NCI-H748 treated with DMSO at 0.1 percent for 48 hours (cell line): ENCODE data around the gene RORC.
"Not testable (repeated sequence)": the region's sequence is repeated elsewhere in the genome, so short reads cannot be mapped to it uniquely, and the experiment has no call there.

ENCODE experiments used
- DNase-seq: peaks from one replicate; lab custom pipeline; 2025; lab: John Stamatoyannopoulos, UW

Gene RORC

DNA sequence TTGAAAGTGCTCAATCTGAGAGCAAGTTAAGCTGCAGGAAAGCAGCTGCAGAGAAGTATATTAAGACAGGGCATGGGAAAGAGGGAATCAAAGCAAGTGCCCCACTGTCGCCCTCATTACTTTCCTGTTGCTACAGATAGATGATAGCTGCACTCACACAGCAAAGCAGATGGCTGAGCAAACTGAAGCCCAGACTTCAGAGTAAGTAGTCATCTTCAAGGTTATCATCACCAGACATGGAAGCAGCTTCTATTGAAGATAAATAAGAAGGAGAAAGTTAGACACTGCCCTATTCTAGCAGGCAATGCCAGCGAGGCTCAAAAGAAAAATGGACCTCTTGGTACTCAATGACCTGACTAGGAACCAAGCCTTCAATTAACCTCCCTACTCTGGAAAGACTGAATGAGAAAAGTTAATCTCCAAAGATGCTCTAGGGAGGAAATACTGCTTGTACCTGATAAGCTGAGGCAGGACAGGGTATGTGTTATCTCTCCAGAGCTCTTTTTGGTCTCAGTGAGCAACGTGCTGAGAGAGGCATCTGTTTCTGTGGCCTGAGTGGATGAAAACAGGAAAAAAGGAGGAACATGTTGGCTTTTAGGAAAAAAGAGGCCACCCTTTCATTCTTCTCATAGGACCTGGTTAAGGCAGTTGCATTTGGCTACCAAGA is 57.2 kb downstream of the RORC start:
- no peak for DNase-seq

DNA sequence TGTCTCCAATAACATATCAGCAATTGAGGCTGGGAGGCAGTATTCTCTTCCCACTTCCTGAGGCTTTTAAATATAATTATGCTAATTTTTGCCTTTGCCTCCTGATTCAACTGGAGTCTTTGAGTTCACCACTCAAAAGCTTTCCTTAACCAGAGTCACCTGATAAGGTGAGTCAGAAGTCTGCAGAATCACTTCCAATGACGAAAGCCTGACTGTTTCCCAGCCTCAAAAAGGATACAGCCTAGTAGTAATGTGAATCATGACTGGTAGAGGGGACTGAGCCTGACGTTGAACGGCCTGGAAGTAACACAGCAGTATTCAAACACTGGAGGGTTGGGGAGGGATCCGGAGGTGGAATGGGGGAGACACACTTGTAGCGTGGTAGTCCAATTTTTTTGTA is 57.9 kb downstream of the RORC start:
- DNase-seq, result no peak

DNA sequence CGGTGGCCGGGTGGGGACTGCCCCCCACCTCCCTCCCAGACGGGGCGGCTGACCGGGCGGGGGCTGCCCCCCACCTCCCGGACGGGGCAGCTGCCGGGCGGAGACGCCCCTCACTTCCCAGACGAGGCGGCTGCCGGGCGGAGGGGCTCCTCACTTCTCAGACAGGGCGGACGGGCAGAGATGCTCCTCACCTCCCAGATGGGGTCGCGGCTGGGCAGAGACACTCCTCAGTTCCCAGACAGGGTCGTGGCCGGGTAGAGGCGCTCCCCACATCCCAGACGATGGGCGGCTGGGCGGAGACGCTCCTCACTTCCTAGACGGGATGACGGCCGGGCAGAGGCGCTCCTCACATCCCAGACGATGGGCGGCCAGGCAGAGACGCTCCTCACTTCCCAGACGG is 62.3 kb downstream of the RORC start:
- not testable (repeated sequence) for DNase-seq

DNA sequence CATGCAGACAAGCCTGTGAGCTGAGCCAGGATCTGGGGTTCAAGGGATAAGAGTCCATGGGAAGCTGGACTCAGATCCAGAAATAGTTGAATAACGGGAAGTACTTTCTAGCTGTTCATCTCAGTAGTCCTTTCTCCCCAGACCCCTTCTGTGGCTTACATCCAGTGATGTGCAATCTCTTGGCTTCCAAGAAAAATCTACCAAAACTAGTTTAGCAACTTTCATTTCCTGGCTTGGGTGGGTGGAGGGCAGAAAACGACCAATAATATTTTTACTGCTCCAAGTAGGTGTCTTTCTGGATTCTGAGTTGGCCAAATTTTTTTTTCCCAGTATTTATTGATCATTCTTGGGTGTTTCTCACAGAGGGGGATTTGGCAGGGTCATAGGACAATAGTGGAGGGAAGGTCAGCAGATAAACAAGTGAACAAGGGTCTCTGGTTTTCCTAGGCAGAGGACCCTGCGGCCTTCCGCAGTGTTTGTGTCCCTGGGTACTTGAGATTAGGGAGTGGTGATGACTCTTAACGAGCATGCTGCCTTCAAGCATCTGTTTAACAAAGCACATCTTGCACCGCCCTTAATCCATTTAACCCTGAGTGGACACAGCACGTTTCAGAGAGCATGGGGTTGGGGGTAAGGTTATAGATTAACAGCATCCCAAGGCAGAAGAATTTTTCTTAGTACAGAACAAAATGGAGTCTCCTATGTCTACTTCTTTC is 63.1 kb downstream of the RORC start:
- DNase-seq, result peak; percentile 4

DNA sequence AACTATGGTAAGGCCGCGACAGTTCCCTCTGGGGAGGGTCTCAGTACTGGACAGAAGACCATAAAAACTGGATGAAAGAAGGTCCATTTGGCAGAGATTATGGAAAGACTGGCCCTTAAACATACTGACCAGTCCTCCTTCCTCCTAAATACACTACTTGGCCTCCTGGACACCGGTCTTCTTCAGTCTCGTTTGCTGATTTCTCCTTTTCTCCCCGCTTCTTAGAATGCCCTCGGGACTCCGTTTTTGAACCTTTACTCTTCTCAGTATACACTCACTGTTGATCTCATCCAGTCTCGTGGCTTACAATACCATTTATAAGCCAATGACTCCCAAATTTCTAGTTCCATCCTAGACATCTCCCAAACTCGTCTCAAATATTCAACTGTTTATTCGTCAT is 67.6 kb downstream of the RORC start:
- DNase-seq, result no peak

DNA sequence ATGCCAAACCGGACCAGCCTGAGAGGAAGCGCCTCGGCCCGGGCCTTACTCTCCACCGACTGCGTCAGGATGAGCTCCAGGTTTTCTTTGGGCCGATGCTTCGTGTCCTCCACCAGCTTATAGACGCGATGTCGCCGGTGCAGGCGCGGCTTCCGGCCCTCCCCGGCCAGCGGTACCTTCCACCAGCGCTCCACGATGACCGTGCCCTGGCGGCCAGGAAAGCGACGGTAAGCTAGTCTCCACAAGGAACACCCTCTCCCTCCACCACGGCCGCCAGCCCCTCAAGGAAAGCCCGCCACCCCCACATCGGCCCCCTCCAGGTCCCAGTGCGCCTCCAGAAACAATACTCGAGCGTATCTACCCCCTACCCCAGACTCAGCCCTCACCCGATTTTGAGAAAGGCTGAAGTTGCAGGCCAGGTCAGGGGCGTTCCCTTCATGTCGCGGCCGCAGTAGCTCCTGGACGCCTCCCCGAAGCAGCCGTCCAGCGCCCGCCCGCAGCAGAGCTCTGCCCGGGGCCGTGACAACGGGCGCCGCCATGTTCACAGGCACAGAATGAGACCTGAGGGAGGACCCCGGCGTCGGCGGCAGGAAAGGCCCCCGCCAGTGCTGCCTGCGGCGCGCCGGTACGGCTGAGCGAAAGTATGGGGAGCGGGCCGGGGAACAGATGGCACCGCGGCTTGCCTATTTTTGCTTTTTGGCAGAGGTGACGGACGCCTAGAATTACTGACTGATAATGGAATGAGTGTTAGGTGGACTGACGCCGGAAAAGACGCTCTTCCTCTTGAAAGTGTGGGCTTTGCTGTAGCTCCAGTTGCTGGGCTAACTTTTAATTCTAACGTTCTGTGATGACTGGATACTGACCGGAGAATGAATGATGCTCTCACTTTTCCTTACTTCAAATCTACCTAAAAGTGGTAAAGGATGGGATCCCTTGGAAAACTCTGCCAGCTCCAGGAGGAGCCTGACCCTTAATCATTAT is 68.4 kb downstream of the RORC start, which contains the start of gene MRPL9:
Gene MRPL9, minus strand, starts transcription at position 556 of the 981 bp plus-strand sequence. Its CDS starts 17 bp downstream, at position 539.
- DNase-seq, result peak; percentile 36

DNA sequence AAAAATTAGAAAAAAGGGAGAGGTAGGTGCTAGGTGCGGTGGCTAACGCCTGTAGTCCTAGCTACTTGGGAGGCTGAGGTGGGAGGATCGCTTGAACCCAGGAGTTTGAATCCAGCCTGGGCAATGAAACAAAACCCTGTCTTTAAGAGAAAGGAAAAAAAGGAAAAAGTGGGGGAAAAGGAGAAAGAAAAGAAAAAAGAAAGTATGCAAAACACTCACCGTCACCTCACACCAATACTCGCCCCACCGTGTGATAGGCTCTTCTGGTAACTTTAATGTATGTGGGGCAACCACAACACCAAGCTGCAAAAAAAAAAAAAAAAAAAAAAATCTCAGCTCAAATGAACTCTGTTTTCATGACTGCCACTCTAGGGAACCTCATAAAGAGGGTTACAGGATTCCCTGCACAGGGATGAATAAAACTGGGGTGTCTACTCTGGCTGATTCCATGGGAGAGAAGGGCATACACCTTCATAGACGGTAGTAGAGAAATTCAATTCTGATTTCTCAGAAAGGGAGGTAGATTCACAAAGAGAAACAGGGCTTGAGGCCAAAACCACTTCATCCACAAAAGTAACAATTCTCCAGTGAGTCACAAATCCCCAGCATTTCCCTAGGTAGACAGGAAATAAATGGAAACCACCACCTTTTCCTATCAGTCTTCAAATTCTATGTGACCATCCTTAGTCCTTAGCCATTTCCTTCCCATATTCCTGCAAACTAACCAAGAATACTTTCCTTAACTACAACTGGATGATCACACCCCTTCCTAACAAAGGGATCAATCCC is 70.8 kb downstream of the RORC start:
- DNase-seq, result no peak

DNA sequence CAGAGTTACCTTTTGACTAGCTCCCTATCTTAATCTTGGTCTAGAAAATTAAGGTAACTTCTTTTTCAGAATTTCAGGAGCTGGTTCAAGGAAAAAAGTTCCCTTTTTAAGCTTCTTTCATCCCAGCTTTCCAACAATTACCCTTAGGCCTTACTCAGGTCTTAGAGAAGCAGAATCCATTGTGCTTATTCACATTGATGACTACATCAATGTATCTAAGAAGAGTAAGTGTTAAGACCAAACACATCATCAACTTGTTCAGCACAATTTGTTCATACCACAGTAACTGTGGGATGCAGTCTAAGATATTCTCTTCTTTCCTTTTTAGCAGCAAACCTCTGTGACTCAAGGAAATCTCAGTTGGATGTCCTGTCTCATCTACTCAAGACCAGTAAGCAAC is 72.4 kb downstream of the RORC start:
- DNase-seq, result no peak

DNA sequence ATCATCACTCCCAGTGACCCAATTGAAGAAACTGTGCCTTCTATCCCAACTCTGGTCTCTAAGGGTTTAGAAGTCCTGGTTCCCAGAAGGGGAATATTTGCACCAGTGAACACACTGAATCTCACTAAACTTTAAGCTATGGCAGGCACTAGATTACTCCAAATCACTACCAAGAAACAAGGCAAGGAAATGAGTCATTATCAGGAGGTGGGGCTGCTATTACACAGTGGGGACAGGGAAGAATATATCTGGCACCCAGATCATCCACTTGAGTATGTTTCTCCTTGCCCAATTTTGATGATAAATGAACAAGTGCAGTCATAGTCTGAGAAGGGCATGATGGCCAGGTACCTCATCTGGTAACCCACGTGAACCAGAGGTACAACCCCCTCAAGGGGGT is 75.3 kb downstream of the RORC start:
- DNase-seq, result no peak
